ENCODE measurements around the gene TNFAIP8.

TNFAIP8 gene

DNA sequence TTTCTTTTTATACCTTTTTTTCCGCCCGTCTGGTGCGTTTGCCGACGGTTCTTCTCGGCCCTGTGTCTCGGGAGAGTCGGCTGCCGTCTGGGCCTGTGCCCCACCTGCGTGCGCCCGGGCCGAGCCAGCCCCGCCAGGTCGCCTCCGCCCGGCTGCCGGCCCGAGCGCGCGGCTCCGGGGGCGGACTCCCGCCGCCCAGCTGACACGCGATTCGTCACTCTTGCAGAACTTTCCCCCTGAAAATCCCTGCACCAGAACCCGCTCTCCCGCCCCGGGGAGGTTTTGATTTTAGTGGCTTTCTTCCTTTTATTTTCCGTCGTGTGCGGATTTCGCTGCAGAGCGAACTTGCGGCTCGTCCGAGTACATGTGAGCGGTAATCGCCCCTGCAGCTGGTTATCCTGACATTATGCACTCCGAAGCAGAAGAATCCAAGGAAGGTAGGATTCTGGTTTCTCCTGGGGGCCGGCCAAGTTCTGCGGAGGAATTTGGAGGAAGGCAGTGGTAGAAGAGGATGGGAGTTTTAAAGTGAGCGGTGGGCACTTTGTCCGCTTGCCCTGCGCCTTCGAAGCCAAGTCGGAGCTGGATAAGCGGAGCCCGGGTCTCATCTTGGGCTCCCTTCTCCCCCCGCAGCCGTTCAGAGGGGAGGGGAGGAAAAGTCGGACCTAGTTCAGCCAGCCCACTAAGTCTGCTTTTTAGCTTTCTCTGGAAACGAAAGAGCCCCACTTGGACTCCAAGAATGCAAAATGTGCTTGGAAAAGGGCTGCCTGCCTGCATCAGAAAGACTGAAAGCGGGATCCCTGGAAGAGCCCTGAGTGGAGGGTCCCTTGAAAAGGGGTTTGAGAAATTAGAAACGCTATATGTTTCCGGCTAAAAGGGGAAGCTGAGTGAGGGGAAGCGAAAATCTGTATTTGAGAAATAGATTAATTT lies at the start of gene TNFAIP8:
TSS of gene TNFAIP8 (plus strand) at position 335 of the 927 bp plus-strand sequence. CDS start at position 407, 72 bp downstream.
- DNase-seq = peak; percentile 57

DNA sequence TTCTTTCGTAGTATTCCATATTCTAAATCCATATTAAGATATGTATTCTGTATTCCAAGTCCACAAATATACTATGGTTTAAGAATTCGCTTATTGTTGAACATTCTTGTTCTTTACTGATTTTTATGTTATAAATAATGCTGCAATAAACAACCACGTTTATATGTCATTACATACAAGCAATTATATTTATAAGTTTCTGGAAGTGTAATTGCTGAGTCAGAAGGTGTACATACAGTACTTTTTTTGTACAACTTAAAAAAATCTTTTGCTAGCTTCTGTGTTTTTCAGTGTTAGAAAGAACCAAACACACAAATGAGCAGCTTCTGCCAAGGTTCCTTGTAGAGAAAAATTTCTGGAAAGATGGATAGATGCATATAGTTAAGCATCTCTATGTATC lies 48.6 kb upstream of the TNFAIP8 start:
- no peak for DNase-seq

DNA sequence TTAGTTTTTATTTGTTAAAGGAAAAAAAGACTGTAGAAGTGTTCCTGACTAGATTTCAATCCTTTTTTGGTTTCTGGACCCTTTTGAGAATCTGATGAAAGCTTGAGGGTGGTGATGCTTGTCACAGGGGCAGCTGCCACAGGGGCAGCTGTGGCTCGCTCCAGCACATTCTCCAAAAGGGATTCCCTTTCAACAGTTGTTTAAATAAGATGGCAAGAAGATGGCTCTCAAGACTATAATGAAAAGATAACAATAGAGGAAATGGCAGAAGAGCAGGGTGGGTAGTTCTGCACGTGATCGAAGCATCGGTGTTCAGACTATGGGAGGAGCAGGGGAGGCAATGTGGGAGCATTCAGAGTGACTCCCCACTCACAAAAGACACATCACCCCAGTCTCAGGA lies 46.5 kb upstream of the TNFAIP8 start:
- no peak for DNase-seq

DNA sequence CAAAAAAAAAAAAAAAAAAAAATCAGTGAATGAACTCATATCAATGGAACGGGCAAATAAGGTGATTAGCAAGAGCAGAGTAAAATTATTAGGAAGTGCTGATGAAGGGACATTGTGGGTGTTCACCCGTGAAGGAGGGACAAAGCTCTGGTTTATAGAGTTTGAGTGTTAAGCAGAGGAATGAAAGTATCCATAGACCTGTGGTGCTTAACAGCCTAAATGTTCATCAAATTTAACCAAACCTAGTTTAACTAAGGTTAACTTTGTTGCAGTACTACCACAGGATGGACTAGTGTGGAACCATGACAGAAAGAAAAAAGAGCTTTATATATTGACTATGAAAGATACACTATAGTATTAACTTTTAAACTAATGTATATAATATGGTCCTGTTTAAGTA lies 44.1 kb upstream of the TNFAIP8 start:
- DNase-seq = no peak

DNA sequence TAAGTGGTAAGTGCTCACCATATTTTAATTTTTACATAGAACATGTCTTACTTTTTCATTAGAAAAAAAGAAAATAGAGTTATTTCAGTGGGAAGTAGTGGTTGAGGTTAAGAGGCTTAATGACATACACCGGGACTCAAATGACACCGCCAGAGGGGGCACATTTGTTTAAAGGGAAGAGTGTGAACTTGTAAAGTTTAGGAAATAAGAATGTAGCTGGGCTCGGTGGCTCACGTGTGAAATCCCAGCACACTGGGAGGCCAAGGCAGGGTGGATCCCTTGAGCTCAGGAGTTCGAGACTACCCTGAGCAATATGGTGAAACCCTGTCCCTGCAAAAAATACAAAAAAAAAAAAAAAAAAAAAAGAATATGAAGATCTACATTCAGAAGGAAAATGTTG lies 43.4 kb upstream of the TNFAIP8 start:
- no peak for DNase-seq

DNA sequence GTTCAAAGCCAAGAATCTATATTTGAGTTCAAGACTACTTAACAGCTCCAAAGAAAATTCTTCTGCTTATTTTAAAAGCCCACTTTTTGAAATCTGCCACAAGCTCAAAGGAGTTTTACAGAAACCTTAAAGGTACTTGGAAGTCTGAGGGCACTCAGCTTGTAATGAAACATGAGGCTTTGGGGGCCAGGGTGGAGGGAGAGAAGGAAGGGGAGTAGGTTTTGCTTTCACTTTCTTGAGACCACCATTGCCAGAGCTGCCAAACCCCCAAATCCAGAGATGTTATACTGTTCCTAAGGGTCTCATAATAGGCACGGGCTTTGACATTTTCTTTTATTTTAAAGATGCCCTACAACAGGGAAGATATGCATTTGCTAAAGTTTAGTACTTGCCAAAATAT lies 42.6 kb upstream of the TNFAIP8 start:
- DNase-seq = no peak

DNA sequence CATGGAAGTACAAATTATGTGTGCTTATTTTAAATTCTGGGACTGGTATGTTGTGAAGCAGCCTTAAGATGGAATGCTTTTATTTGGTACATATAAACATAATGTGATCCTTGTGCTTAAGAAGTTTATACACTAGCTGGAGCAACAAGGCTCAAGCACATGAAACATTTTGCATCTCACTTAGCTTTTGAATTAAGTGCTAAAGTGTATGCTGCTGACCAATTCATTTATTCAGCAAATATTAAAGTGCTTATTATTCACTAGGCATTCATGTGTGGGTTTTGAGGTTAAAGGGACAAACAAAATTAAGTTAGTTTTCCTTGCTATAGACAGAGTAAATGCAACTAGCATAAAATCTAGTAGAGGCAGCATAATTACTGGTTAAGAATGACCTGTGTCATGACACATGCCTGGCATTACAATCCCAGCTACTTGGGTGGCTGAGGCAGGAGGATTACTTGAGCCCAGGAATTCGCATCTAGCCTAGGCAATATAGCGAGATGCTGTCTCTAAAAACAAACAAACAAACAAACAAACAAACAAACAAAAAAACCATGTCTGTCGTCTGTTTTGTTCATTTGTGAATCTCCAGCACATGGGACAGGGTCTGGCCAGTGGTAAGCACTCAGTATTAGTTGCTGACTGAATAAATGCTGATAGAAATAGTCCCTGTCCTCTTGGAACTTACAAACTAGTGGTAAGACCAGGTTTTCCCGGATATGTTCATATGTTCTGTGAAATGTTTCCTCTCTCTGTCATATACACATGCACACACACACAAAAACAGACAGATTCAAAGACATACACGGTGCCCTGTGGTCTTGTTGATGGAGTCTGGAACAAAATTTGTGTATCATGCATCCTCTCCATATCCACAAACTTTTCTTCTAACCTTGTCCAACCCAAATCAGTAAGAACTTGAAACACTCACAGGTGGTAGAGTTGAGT lies 41.9 kb upstream of the TNFAIP8 start:
- no peak for DNase-seq

DNA sequence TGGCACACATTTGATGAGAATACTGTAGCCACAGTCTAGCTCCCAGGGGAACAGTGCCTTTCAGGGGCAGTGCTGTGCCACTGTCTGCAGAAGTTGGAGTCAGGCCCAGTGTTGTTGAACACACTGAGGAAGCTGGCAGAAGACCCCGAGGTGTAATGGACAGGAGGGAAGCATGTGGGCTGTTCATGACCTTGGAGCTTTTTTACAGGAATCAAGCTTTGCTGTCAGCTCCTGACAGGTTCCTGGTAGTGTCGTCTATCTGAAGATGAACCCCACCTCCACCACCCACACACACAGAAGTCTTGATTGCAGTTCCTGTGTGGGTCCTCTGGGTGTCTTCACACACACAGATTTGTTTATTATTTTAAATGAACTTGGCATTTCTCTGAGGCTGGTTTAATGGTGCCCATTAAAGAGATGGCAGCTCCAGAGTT lies 40.3 kb upstream of the TNFAIP8 start:
- DNase-seq = peak; percentile 87

DNA sequence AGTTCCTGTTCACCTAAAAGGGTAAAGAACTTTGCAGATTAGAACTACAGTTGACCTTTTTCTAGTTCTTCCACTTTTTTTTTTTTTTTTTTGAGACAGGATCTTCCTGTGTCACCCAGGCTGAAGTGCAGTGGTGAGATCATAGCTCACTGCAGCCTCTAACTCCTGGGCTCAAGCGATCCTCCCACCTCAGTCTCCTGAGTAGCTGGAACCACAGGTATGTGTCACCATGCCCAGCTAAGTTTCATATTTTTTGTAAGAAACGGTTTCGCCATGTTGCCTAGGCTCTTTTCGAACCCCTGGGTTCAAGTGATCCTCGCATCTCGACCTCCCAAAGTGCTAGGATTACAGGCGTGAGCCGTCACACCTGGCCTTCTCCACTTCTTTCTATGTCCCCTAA lies 39.7 kb upstream of the TNFAIP8 start:
- no peak for DNase-seq

DNA sequence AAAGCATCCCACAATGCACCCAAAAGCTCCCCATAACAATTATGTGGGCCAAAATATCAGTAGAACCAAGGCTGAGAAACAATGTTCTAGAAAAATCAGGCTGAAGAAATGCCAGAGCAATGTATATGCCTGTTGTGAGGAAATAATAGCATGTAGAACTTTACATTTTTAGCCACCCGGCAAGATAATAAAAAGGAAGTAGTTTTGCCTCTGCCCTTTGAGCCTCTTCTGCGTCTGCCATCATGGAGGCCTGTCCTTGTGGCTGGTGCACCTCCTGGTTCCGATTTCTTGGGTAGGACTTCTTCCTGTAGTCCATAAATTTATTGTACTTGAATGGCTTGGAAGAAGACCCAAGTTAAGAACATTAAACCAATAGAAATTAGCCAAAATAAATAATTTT lies 38.9 kb upstream of the TNFAIP8 start:
- DNase-seq = no peak

DNA sequence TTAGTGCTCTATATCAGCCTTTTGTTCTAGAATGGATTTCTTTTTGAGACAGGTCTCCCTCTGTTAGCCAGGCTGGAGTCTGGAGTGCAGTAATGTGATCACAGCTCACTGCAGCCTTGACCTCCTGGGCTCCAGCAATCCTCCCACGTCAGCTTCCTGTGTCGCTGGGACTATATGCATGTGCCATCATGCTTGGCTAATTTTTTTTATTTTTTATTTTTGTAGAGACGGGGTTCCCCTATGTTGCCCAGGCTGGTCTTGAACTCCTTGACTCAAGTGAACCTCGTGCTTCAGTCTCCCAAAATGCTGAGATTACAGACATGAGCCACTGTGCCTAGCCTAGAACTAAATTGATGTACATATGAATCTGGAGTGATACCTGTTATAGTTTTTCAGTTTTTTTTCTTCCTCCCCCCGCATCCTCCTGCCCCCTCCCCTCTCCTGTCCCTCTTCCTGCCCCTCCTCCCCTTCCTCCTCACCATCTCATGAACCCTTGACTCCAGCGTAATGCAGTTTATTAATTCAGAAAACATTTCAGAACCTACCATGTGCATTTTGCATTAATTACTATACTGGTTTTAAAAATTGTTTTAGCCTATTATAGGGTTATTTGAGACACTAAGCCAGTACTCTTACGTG lies 37.4 kb upstream of the TNFAIP8 start:
- no peak for DNase-seq

DNA sequence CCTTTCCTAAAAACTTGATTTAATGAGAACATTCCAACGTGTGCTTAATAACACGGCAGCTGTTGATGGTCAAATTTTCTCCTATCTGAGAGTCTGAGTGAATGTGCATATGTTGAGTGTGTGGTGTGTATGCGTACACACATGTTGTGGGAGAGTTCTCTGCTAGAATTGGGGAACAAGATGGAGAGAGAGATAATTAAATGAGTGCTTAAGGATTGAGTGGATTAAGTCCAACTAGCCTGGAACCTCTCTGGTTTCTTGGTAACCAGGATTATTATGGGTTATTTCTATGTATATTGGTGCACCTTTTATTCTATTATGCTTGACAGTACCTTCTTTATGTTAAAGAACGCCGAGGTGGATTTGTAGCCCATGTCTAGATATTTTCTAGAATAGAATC lies 36.4 kb upstream of the TNFAIP8 start:
- no peak for DNase-seq

DNA sequence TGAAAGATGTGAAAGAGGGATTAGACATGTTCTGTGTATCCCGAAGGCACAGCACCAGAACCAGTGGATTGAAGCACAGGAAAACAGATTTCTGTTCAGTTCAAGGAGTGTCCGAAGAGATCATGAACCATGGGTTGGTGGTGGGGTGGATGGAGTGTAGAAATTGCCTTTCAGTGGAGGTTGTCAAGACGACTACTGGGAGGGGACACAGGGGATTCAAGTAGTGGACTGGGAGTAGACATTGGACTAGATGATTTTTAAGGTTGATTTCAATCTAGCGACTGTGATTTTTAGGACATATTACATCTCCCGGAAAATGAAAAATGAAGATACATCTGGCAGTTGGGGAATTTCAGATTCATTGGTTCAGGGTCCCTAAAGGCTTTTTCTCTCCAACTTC lies 35.9 kb upstream of the TNFAIP8 start:
- no peak for DNase-seq

DNA sequence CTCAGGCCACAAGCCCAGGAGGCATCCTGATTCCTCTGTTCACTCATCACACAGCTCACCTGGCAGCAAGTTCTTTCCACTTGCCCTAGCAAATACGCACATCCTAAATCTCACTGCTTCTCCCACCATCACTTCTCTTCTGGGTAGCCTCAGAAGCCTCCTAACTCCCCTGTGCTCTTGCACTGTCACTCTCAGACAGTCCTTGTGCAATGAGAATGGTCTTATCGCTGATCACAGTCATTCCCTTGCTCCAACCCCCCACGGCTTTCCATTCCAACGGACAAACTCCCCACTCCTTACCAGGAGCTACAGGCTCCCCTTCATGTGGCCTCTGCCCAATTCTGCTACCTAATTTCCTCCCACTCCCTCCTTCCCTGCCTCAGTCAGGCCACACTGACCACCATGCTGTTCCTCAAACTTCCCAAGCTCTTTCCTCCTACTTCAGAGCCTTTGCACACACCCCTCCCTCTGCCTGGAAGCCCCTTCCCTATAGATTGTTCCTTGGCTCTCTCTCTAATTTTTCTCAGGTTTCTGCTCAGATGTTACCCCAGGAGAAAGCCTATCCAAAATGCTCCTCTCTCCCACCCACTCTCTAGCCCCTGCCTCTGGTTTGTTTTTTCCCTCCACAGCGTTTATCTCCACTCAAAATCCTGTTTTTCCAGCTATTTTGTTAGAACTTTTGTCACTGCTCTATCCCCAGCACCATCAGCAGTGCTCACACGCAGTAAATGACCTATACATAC lies 34.1 kb upstream of the TNFAIP8 start:
- no peak for DNase-seq

DNA sequence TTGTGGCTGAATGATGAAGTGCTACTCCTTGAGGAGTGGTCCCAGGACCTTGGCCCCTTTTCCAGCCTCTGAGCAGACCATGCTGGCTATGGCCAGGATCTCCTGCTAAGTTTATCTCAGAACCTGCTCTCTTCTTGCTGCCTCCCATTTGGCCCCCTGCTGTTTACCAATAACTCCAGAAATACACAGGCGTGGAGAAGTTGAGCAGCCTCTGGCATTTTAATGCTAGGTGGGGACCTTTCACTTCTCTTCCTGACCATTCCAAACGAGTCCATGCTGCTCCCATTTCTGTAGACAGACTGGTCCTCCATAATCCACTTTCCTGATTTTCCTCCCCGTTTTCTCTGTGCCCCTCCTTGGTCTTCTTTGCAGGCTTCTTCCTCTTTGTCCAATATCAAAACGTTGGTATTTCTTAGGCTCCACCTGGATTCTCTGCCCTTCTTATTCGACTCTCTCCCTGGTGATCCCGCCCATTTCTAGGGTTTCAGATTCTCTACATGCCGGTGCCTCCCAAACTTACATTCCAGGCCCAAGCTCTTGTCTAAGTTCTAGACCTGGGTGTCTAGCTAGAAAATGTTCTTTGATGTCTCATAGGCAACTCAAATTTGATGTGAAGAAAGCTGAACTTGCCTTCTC lies 33.4 kb upstream of the TNFAIP8 start:
- no peak for DNase-seq

DNA sequence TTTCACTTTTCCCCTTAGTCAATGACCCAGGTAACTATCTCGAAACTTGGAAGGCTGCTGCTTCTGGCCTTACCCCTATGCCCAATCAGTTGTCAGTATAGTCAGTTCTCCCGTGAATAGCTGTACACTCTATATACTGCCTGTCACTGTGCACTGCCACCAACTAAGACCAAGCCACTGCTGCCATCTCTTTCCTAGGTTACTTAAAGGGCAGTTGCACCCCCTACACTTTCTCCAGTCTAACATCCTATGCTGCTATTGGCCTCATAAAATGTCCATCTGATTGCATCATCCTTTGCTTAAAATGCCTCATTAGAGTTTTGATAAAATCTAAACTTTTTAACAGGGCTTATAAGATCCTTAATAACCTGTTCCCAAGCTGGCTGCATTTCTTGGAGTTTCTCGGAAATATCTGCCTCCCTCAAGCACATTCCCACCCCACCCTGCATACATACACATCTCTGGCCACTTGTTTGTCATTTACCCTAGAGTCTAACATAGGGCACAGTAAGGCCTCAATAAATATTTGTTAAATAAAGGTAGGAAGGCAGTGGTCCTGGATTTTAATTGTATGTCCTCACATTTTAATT lies 32.8 kb upstream of the TNFAIP8 start:
- DNase-seq = no peak

DNA sequence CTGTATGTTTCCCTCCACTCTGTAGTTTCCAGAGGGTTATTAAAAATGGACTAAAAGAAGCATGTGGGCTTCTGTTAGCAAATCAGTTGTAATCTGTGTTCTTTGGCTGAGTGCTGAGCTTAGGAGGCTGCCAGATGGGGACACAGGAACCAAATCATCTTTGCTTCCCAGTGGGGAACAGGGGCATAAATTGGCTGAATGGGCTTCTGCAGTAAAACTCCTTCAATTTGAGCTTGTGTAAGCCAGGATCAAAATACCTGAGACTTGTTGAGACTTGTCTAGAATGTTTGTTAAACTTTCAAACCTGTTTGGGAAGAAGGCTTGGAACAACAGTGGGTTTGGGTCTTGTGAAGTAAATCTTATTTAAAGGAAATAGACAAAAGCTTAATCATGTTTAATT lies 32.2 kb upstream of the TNFAIP8 start:
- no peak for DNase-seq

DNA sequence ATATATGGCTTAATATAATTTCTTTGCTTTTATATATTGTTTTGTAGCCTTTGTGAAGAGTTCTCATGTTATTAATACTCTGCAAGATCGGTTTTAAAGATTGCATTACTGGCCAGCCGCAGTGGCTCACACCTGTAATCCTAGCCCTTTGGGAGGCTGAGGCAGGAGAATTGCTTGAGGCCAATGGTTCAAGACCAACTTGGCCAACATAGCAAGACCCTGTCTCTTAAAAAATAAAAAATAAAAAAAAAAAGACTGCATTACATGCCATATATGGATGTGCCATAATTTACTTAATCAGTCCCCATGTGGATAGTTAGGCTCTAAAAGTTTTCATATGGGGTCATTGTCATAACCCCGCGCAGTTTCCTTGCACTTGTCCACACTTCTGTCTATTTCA lies 31.0 kb upstream of the TNFAIP8 start:
- DNase-seq = no peak

DNA sequence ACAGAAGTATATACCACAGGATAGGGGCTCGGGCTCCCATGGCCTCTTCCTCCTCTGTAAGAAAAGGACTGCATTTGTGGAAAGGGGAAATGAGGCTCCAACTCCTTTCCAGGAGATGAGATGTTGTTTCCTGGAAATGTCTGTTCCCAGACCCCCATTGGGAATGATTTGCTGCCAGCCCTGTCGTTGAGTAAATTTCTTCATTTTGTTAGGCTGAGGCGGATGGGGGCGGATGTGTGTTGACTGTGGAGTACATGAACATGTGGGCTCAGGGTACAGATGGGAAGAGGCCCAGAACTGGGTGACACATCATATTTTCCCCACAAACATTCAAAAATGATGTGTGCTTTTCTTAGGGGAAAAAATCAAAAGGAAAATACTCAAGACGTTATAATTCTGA lies 28.8 kb upstream of the TNFAIP8 start:
- DNase-seq = peak; percentile 61

DNA sequence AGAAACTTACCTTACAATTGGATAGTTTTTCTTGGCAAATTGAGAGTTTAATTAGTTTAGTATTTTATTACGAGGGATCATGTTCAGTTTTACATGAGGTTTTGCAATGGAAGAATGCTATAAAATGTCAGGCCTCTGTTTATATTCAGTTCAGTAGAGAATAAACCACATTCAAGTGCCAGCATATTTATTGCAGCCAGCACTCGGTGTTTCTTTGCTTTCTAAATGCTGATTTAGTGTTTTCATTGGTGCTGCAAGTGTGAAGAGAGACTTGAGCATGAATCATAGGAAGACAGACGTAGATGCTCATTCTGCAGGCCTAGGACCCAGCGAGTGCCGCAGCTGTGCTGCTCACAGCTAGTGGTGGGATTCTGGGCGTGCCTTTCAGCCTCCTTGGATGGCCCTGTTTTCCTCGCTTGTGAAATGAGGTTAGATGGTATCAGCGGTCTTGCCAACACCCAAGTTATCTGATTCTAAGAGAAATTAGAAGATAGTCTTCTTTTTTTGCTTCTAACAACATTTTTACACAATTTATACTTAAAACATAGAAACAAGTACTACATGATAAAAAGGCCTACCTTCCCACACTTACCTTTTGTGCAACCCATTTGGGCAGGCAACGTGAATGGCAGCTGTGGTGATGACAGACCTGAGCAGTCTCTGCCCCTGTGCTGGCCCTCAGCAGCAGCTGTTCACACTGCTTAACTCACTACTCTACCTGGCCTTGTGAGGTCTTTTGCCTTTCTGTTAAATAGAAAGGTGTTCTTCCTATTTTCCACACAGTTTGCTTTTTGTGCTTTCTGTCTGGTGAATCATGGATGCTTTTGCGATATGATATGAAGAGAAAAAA lies 26.8 kb upstream of the TNFAIP8 start:
- peak; percentile 71 for DNase-seq

DNA sequence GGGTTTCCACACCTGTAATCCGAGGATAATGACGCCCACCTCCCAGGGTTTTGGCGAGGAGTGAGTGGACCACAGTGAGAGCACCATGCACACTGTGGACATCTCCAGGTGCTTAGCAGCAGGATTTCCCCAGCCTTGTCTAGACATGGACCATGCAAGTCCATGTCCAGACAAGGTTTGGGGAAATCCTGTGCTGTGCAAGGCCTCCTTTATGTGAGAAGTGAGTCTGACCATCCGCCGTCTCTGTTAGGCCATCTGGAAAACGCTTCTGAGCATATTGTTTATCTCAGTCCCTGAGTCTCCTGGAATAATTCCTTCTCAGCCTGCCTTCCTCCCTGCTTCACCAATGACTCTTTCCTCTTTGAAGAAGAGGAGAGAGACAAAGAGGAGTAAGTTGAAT lies 26.2 kb upstream of the TNFAIP8 start:
- DNase-seq = no peak

Data from hematopoietic multipotent progenitor cell treated with erythropoietin and hydrocortisone succinate and interleukin-3 and kit ligand, for 6 days (in vitro differentiated cells).